Frontal cortex (tissue), 4 donors: Measurements from ENCODE around the gene SCIMP. TPM values are rescaled to one million over a fixed set of nuclear protein-coding genes. Genes with fewer than 3 reads are reported as not detected.
A peak's percentile ranks its signal among the peaks of the same experiment; 100 is the strongest.
"Not testable (repeated sequence)": the region's sequence is repeated elsewhere in the genome, so short reads cannot be mapped to it uniquely, and the experiment has no call there.

Source experiments
- DNase-seq, 2 donors: peaks; one replicate each; pipeline ENCODE4 v3.0.0; 2012; ENCODE audit warnings: low spot score in 2 of 2
- FAIRE-seq: peaks from 2 replicates; lab custom pipeline; 2012; peaks lifted over from hg19 to GRCh38; lab: Jason Lieb, UNC
- total RNA-seq: library from RNA; depleted of rRNA; stranded (reverse); fragments of >200 nt; gene quantifications from one replicate; pipeline ENCODE4 v1.2.3, GENCODE V29; 2014
- donor health status: control.
- donor health status: control.
- donor health status: control.

The SCIMP gene
- total RNA-seq, 1 donor from 2014 or later = under 0.01 TPM

GRCh38 chr17:5198472-5198871 is 36.2 kb downstream of the SCIMP start:
- FAIRE-seq (no peak), DNase-seq (no peak)

GRCh38 chr17:5194346-5194745 is 40.3 kb downstream of the SCIMP start:
- FAIRE-seq (no peak), DNase-seq (no peak)

GRCh38 chr17:5191541-5192417 is 42.9 kb downstream of the SCIMP start, which contains the start of gene ZNF594:
Gene ZNF594, minus strand, starts transcription at chr17:5191868. Its CDS starts 7,612 bp downstream, at chr17:5184256.
- DNase-seq (peak; percentile 87 to 99), FAIRE-seq (no peak)

GRCh38 chr17:5184288-5184687 is 50.4 kb downstream of the SCIMP start:
- no peak for FAIRE-seq
- no peak for DNase-seq

GRCh38 chr17:5183410-5183793 is 51.3 kb downstream of the SCIMP start:
- FAIRE-seq (no peak), DNase-seq (no peak)

- no peak for DNase-seq
- no peak for FAIRE-seq
Observed at GRCh38 chr17:5182597-5183409, 51.9 kb downstream of the SCIMP start.

GRCh38 chr17:5181509-5182305 is 53.0 kb downstream of the SCIMP start:
- FAIRE-seq (no peak), DNase-seq (no peak)

- no peak for FAIRE-seq
- no peak for DNase-seq
Observed at GRCh38 chr17:5179003-5179402, 55.7 kb downstream of the SCIMP start.

- FAIRE-seq = not testable (repeated sequence)
Observed at GRCh38 chr17:5175027-5175426, 59.6 kb downstream of the SCIMP start.

GRCh38 chr17:5165791-5166564 is 68.7 kb downstream of the SCIMP start:
- not testable (repeated sequence) for FAIRE-seq

More at GRCh38 chr17:5175027-5175426, 59.6 kb downstream of the SCIMP start:
- not testable (repeated sequence) for DNase-seq

GRCh38 chr17:5164436-5164835 is 70.2 kb downstream of the SCIMP start:
- no peak for FAIRE-seq
- DNase-seq = no peak

More at GRCh38 chr17:5165791-5166564, 68.7 kb downstream of the SCIMP start:
- DNase-seq = not testable (repeated sequence)

GRCh38 chr17:5161793-5162192 is 72.9 kb downstream of the SCIMP start:
- DNase-seq, FAIRE-seq: not testable (repeated sequence)

- FAIRE-seq, DNase-seq: not testable (repeated sequence)
Observed at GRCh38 chr17:5160702-5161101, 74.0 kb downstream of the SCIMP start.

Other genes starting within 250 kb of the SCIMP start
- 3.3 TPM for gene CAMTA2, start 247.2 kb downstream of the SCIMP start, total RNA-seq
- gene INCA1, start 237.3 kb downstream of the SCIMP start, total RNA-seq = not detected
- 10.2 TPM for gene KIF1C, start 236.9 kb downstream of the SCIMP start, total RNA-seq
- not detected for gene SLC52A1, start 199.4 kb downstream of the SCIMP start, total RNA-seq
- 9.4 TPM for gene ZFP3, start 156.4 kb downstream of the SCIMP start, total RNA-seq
- 17.1 TPM for gene ZNF232, start 123.0 kb downstream of the SCIMP start, total RNA-seq
- gene USP6, start 118.8 kb downstream of the SCIMP start, total RNA-seq = under 0.01 TPM
- gene ZNF594, start 43.0 kb downstream of the SCIMP start, total RNA-seq = 26.9 TPM
- 90.9 TPM for gene RABEP1, start 47.4 kb upstream of the SCIMP start, total RNA-seq
- gene NUP88, start 184.8 kb upstream of the SCIMP start, total RNA-seq = 90.9 TPM
- gene RPAIN, start 185.3 kb upstream of the SCIMP start, total RNA-seq = 74.6 TPM
- gene C1QBP, start 204.3 kb upstream of the SCIMP start, total RNA-seq = 172 TPM
- gene DHX33, start 234.1 kb upstream of the SCIMP start, total RNA-seq = 12.6 TPM